ENCODE measurements around the gene LTBP1. TPM values are rescaled to one million over a fixed set of nuclear protein-coding genes. Genes with fewer than 3 reads are reported as not detected.
"Not testable (repeated sequence)": the region's sequence is repeated elsewhere in the genome, so short reads cannot be mapped to it uniquely, and the experiment has no call there.

LTBP1 gene
- total RNA-seq, 2 donors from 2014 or later: 19.4 to 23.1 TPM

GRCh38 chr2:32915694-32916093 is 31.1 kb upstream of the LTBP1 start:
- no peaks in the 10 kb centered on the region for H3K27me3 ChIP-seq
- H3K4me1 ChIP-seq: no peaks in the 10 kb centered on the region
- no peak for TF ChIP-seq CTCF (IDR thresholded peaks at IDR 0.05)
- no peak overlapping the region for H3K9ac ChIP-seq (ENCODE audit: low read depth in 2 of 2, low read length in 2 of 2)
- no peaks in the 10 kb centered on the region for H3K9me3 ChIP-seq
- no peaks in the 10 kb centered on the region for H3K36me3 ChIP-seq
- intact Hi-C loops (cut with DNase I): no loop called here
- DNase-seq: no peak
- no peak overlapping the region for H3K27ac ChIP-seq
- H3K4me3 ChIP-seq: no peak overlapping the region

- Histone ChIP-seq H3K27me3 (no peaks in the 10 kb centered on the region), H3K4me3 (no peak overlapping the region), H3K9me3 (no peaks in the 10 kb centered on the region), H3K4me1 (no peaks in the 10 kb centered on the region), H3K27ac (no peak overlapping the region), H3K36me3 (no peaks in the 10 kb centered on the region), H3K9ac (ENCODE audit: low read depth in 2 of 2, low read length in 2 of 2) (no peak overlapping the region)
- no peak for TF ChIP-seq CTCF (IDR thresholded peaks at IDR 0.05)
- intact Hi-C loops (cut with DNase I): no loop called here
- no peak for DNase-seq
These were observed 28.0 kb upstream of the LTBP1 start for GRCh38 chr2:32918774-32919173.

GRCh38 chr2:32919901-32920300 is 26.9 kb upstream of the LTBP1 start:
- H3K4me1 ChIP-seq; H3K27ac ChIP-seq; DNase-seq; H3K9me3 ChIP-seq; H3K36me3 ChIP-seq; H3K4me3 ChIP-seq; H3K9ac ChIP-seq (ENCODE audit: low read depth in 2 of 2, low read length in 2 of 2); intact Hi-C loops (cut with DNase I); H3K27me3 ChIP-seq: not testable (repeated sequence)

- intact Hi-C loops (cut with DNase I); H3K27me3 ChIP-seq; DNase-seq; H3K36me3 ChIP-seq; H3K4me1 ChIP-seq; H3K9ac ChIP-seq (ENCODE audit: low read depth in 2 of 2, low read length in 2 of 2); H3K27ac ChIP-seq; H3K4me3 ChIP-seq; H3K9me3 ChIP-seq: not testable (repeated sequence)
These were observed 25.3 kb upstream of the LTBP1 start for GRCh38 chr2:32921486-32921885.

- TF ChIP-seq CTCF (IDR thresholded peaks at IDR 0.05): no peak
- H3K4me3 ChIP-seq: no peak overlapping the region
- intact Hi-C loops (cut with DNase I): no loop called here
- H3K9ac ChIP-seq (ENCODE audit: low read depth in 2 of 2, low read length in 2 of 2): no peak overlapping the region
- no peak overlapping the region for H3K27ac ChIP-seq
- H3K4me1 ChIP-seq: no peaks in the 10 kb centered on the region
- H3K9me3 ChIP-seq: no peaks in the 10 kb centered on the region
- no peaks in the 10 kb centered on the region for H3K27me3 ChIP-seq
- no peak for DNase-seq
- H3K36me3 ChIP-seq: no peaks in the 10 kb centered on the region
These were observed 24.3 kb upstream of the LTBP1 start for GRCh38 chr2:32922501-32922900.

GRCh38 chr2:32923109-32923508 is 23.6 kb upstream of the LTBP1 start:
- no peaks in the 10 kb centered on the region for H3K9me3 ChIP-seq
- no peaks in the 10 kb centered on the region for H3K4me1 ChIP-seq
- no peak for TF ChIP-seq CTCF (IDR thresholded peaks at IDR 0.05)
- no peak overlapping the region for H3K27ac ChIP-seq
- no peak overlapping the region for H3K4me3 ChIP-seq
- no peaks in the 10 kb centered on the region for H3K27me3 ChIP-seq
- intact Hi-C loops (cut with DNase I): no loop called here
- no peaks in the 10 kb centered on the region for H3K36me3 ChIP-seq
- H3K9ac ChIP-seq (ENCODE audit: low read depth in 2 of 2, low read length in 2 of 2): no peak overlapping the region
- DNase-seq: no peak
